ENCODE data around the gene PSPH.

DNA sequence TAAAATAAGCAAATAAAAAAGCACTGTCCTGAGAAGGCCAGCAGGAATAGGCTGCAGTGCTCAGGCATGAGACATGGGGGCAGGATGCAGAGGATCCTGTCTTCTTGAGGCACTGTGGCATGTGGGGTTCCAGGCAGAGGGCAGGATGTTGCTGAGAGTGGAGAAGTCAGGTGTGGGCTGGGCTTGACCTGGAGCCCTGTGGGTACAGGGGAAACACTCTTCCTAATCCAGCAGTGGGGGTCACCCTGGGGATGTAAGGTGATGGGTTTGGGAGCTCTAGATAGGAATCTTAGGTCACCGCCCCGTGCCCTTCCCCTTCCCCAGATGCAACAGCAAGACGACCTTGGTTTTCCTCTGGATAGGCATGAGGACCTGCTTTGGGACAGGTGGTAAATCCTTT is 26.4 kb upstream of the PSPH start:
- TF ChIP-seq EP300 (IDR thresholded peaks at IDR 0.05), result no peak
- no peak for TF ChIP-seq POLR2A (IDR thresholded peaks at IDR 0.05)

All from ovary (tissue), 1 donor.